ENCODE results near the gene PITPNC1. TPM values are rescaled to one million over a fixed set of nuclear protein-coding genes. Genes with fewer than 3 reads are reported as not detected.

The PITPNC1 gene
- total RNA-seq, 1 donor from 2014 or later: 23.7 TPM

- TF ChIP-seq, protein P1, sequence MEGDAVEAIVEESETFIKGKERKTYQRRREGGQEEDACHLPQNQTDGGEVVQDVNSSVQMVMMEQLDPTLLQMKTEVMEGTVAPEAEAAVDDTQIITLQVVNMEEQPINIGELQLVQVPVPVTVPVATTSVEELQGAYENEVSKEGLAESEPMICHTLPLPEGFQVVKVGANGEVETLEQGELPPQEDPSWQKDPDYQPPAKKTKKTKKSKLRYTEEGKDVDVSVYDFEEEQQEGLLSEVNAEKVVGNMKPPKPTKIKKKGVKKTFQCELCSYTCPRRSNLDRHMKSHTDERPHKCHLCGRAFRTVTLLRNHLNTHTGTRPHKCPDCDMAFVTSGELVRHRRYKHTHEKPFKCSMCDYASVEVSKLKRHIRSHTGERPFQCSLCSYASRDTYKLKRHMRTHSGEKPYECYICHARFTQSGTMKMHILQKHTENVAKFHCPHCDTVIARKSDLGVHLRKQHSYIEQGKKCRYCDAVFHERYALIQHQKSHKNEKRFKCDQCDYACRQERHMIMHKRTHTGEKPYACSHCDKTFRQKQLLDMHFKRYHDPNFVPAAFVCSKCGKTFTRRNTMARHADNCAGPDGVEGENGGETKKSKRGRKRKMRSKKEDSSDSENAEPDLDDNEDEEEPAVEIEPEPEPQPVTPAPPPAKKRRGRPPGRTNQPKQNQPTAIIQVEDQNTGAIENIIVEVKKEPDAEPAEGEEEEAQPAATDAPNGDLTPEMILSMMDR (IDR thresholded peaks at IDR 0.05): no peak
- no peak overlapping the region for H3K4me3 ChIP-seq
- H3K27ac ChIP-seq: no peak overlapping the region
- H3K9me3 ChIP-seq: no peaks in the 10 kb centered on the region
- ATAC-seq (peak in 1 of 2 donors; percentile 39), DNase-seq (no peak)
- no peaks in the 10 kb centered on the region for H3K4me1 ChIP-seq
- intact Hi-C loops (cut with DNase I): no loop called here
- H3K27me3 ChIP-seq (ENCODE audit: low read depth): no peaks in the 10 kb centered on the region
- H3K36me3 ChIP-seq: peaks cover 15% of the 10 kb centered on the region
Measured at GRCh38 chr17:67672592-67673335, 295.7 kb downstream of the PITPNC1 start.

DNA sequence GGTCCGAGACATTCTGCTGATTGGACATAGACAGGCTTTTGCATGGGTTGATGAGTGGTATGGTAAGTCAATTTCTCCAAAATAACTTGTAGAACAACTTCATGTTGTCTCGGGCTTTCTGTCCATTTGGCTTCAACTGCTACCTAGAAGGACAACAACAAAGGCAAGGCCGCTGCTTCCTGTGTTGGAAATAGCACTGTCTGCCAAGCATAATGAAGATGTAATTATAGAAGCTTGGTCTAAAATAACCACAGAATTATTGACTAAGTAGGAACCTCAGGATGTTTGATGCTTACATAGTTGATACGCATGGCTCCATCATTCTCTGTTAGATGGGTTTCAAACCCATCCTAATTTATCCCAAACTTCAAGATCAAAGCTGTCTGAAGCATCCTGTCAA, 298.4 kb downstream of the PITPNC1 start:
- ATAC-seq (no peak), DNase-seq (no peak)
- Histone ChIP-seq H3K4me1 (no peaks in the 10 kb centered on the region), H3K4me3 (no peak overlapping the region), H3K9me3 (no peaks in the 10 kb centered on the region), H3K36me3 (peaks cover 14% of the 10 kb centered on the region), H3K27ac (no peak overlapping the region), H3K27me3 (ENCODE audit: low read depth) (no peaks in the 10 kb centered on the region)
- TF ChIP-seq, protein P1 (IDR thresholded peaks at IDR 0.05): no peak
- intact Hi-C loops (cut with DNase I): no loop called here

- no peak for ATAC-seq
Measured at GRCh38 chr17:67676305-67676704, 299.2 kb downstream of the PITPNC1 start.

DNA sequence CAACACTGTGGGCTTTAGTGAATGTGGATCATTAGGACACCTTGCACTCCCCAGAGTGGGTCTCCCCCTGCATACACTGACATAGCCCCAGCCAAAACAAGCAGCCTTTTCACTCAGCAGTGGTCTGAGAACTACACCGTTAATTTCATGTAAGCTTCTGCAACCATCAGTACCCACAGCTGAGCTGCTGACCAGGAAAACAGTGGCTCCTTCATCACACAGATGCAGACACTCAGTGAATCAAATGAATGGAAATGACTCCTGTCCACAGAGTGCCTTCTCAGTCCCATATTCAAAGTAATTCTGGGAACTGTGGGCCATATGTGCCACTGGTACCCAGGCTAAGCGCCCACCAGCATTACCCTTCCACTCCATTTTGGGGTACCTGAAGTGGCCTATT, 301.3 kb downstream of the PITPNC1 start:
- Histone ChIP-seq H3K27me3 (ENCODE audit: low read depth) (no peaks in the 10 kb centered on the region), H3K9me3 (no peaks in the 10 kb centered on the region), H3K27ac (no peak overlapping the region), H3K4me3 (no peak overlapping the region), H3K4me1 (no peaks in the 10 kb centered on the region), H3K36me3 (peaks cover 12% of the 10 kb centered on the region)
- intact Hi-C loops (cut with DNase I): no loop called here
- TF ChIP-seq, protein P1 (IDR thresholded peaks at IDR 0.05): no peak
- DNase-seq (no peak), ATAC-seq (no peak)

More at GRCh38 chr17:67676305-67676704, 299.2 kb downstream of the PITPNC1 start:
- DNase-seq: no peak
- peaks cover 14% of the 10 kb centered on the region for H3K36me3 ChIP-seq
- no peak overlapping the region for H3K27ac ChIP-seq
- TF ChIP-seq, protein P1 (IDR thresholded peaks at IDR 0.05): no peak
- H3K4me3 ChIP-seq: no peak overlapping the region
- no peaks in the 10 kb centered on the region for H3K9me3 ChIP-seq
- intact Hi-C loops (cut with DNase I): no loop called here
- no peaks in the 10 kb centered on the region for H3K27me3 ChIP-seq (ENCODE audit: low read depth)
- H3K4me1 ChIP-seq: no peaks in the 10 kb centered on the region

- intact Hi-C loops (cut with DNase I): no loop called here
- TF ChIP-seq, protein P1 (IDR thresholded peaks at IDR 0.05): no peak
- Histone ChIP-seq H3K36me3 (peaks cover 11% of the 10 kb centered on the region), H3K4me3 (no peak overlapping the region), H3K27ac (no peak overlapping the region), H3K9me3 (no peaks in the 10 kb centered on the region), H3K27me3 (ENCODE audit: low read depth) (no peaks in the 10 kb centered on the region), H3K4me1 (no peaks in the 10 kb centered on the region)
- DNase-seq (no peak), ATAC-seq (no peak)
Measured at GRCh38 chr17:67679225-67679624, 302.1 kb downstream of the PITPNC1 start.
